ENCODE measurements around the gene LY6G6C. TPM values are rescaled to one million over a fixed set of nuclear protein-coding genes. Genes with fewer than 3 reads are reported as not detected.

The LY6G6C gene
- total RNA-seq, 1 donor from 2014 or later: not detected

GRCh38 chr6:31676904-31677303, 44.6 kb downstream of the LY6G6C start:
- Histone ChIP-seq H3K9ac (no peak overlapping the region), H3K4me3 (no peak overlapping the region), H3F3A (ENCODE audit: low read depth) (peaks cover 11% of the 10 kb centered on the region), H2AFZ (replicated peaks) (no peak overlapping the region), H3K27ac (no peak overlapping the region), H3K4me2 (no peak overlapping the region), H3K79me2 (ENCODE audit: low read depth) (no peaks in the 10 kb centered on the region), H3K4me1 (peaks cover 4% of the 10 kb centered on the region), H3K9me3 (ENCODE audit: low read depth) (no peaks in the 10 kb centered on the region), H4K20me1 (ENCODE audit: low read depth) (no peaks in the 10 kb centered on the region), H3K27me3 (peaks cover 12% of the 10 kb centered on the region), H3K36me3 (no peaks in the 10 kb centered on the region)
- peaks cover 12% of the 10 kb centered on the region for H3K27me3 Mint-ChIP-seq (ENCODE audit: insufficient read depth, low read depth)
- no peak overlapping the region for H3K27ac Mint-ChIP-seq
- no peak overlapping the region for H3K4me3 Mint-ChIP-seq
- DNase-seq (ENCODE audit: low spot score): no peak
- no peaks in the 10 kb centered on the region for H3K9me3 Mint-ChIP-seq
- H3K4me1 Mint-ChIP-seq: peaks cover 14% of the 10 kb centered on the region
- no peak for TF ChIP-seq EZH2 (IDR thresholded peaks at IDR 0.05)
- TF ChIP-seq CTCF (IDR thresholded peaks at IDR 0.05): no peak
- TF ChIP-seq EZH2phosphoT487 (IDR thresholded peaks at IDR 0.05): no peak
- peaks cover 9% of the 10 kb centered on the region for H3K36me3 Mint-ChIP-seq

GRCh38 chr6:31676322-31676903, 45.1 kb downstream of the LY6G6C start:
- Mint-ChIP-seq H3K4me3 (no peak overlapping the region), H3K9me3 (no peaks in the 10 kb centered on the region), H3K4me1 (peaks cover 9% of the 10 kb centered on the region)

GRCh38 chr6:31669676-31670075, 51.9 kb downstream of the LY6G6C start, which contains the start of gene LY6G5B:
Gene LY6G5B (plus strand): TSS chr6:31669976. CDS start chr6:31670951, 975 bp downstream.
- Histone ChIP-seq H2AFZ (replicated peaks) (no peak within 1 kb of the TSS), H3K9ac (no peak within 1 kb of the TSS), H3F3A (ENCODE audit: low read depth) (peaks cover 10% of the 10 kb centered on the region), H3K9me3 (ENCODE audit: low read depth) (no peaks in the 10 kb centered on the region), H3K4me1 (no peaks in the 10 kb centered on the region), H3K27ac (no peak within 1 kb of the TSS), H4K20me1 (ENCODE audit: low read depth) (no peaks in the 10 kb centered on the region), H3K4me3 (no peak within 1 kb of the TSS), H3K79me2 (ENCODE audit: low read depth) (peaks cover 33% of the 10 kb centered on the region), H3K27me3 (no peaks in the 10 kb centered on the region), H3K4me2 (no peak within 1 kb of the TSS), H3K36me3 (no peaks in the 10 kb centered on the region)
- Mint-ChIP-seq H3K36me3 (peaks cover 23% of the 10 kb centered on the region), H3K9me3 (no peaks in the 10 kb centered on the region), H3K4me3 (no peak within 1 kb of the TSS), H3K27me3 (ENCODE audit: insufficient read depth, low read depth) (peaks cover under 1% of the 10 kb centered on the region), H3K4me1 (peaks cover 10% of the 10 kb centered on the region), H3K27ac (no peak within 1 kb of the TSS)
- DNase-seq (ENCODE audit: low spot score): no peak
- no peak for TF ChIP-seq EZH2phosphoT487 (IDR thresholded peaks at IDR 0.05)
- no peak for TF ChIP-seq EZH2 (IDR thresholded peaks at IDR 0.05)
- no peak for TF ChIP-seq CTCF (IDR thresholded peaks at IDR 0.05)

More at GRCh38 chr6:31676322-31676903, 45.1 kb downstream of the LY6G6C start:
- H3K4me1 ChIP-seq: peaks cover under 1% of the 10 kb centered on the region
- H3K79me2 ChIP-seq (ENCODE audit: low read depth): no peaks in the 10 kb centered on the region
- no peak overlapping the region for H3K9ac ChIP-seq
- no peaks in the 10 kb centered on the region for H3K36me3 ChIP-seq
- Mint-ChIP-seq H3K27me3 (ENCODE audit: insufficient read depth, low read depth) (peaks cover 8% of the 10 kb centered on the region), H3K27ac (no peak overlapping the region), H3K36me3 (peaks cover 7% of the 10 kb centered on the region)
- no peak overlapping the region for H2AFZ ChIP-seq (replicated peaks)
- TF ChIP-seq EZH2 (IDR thresholded peaks at IDR 0.05) (no peak), CTCF (IDR thresholded peaks at IDR 0.05) (no peak), EZH2phosphoT487 (IDR thresholded peaks at IDR 0.05) (no peak)
- H3K4me2 ChIP-seq: no peak overlapping the region
- DNase-seq (ENCODE audit: low spot score): no peak
- no peak overlapping the region for H3K27ac ChIP-seq
- no peaks in the 10 kb centered on the region for H4K20me1 ChIP-seq (ENCODE audit: low read depth)
- H3K27me3 ChIP-seq: peaks cover 7% of the 10 kb centered on the region
- H3K9me3 ChIP-seq (ENCODE audit: low read depth): no peaks in the 10 kb centered on the region
- peaks cover 6% of the 10 kb centered on the region for H3F3A ChIP-seq (ENCODE audit: low read depth)
- H3K4me3 ChIP-seq: no peak overlapping the region

Small RNA genes within 50 kb of the gene (microRNA-seq; reads per million reads assigned to microRNA genes)
- gene MIR4646: 0.73 reads per million

Small RNA genes within 50 kb of the gene (small RNA-seq; reads per million reads assigned to genes)
- gene LY6G6D (not detected), gene MIR4646 (not detected), gene MSH5-SAPCD1 (not detected), gene RNU6-850P (not detected), gene SAPCD1 (not detected)

Other genes with a start within 250 kb of the LY6G6C start
- 8.1 and 9.1 TPM in 2 replicates for gene MICB, start 223.6 kb downstream of the LY6G6C start, total RNA-seq (ENCODE audit: low replicate concordance)
- not detected in 2 replicates for gene MCCD1, start 192.8 kb downstream of the LY6G6C start, total RNA-seq (ENCODE audit: low replicate concordance)
- gene DDX39B, start 179.7 kb downstream of the LY6G6C start, total RNA-seq (ENCODE audit: low replicate concordance): 493 and 913 TPM in 2 replicates
- 6.8 and 8.8 TPM in 2 replicates for gene ATP6V1G2, start 175.1 kb downstream of the LY6G6C start, total RNA-seq (ENCODE audit: low replicate concordance)
- gene NFKBIL1, start 174.1 kb downstream of the LY6G6C start, total RNA-seq (ENCODE audit: low replicate concordance): 8.6 and 30.3 TPM in 2 replicates
- gene LTA, start 149.5 kb downstream of the LY6G6C start, total RNA-seq (ENCODE audit: low replicate concordance): not detected in 2 replicates
- gene TNF, start 146.2 kb downstream of the LY6G6C start, total RNA-seq (ENCODE audit: low replicate concordance): 0.19 TPM in 1 of 2 replicates, not detected in the other
- 0.15 TPM in 1 of 2 replicates, not detected in the other for gene LTB, start 139.3 kb downstream of the LY6G6C start, total RNA-seq (ENCODE audit: low replicate concordance)
- gene LST1, start 135.5 kb downstream of the LY6G6C start, total RNA-seq (ENCODE audit: low replicate concordance): not detected in 2 replicates
- not detected in 2 replicates for gene NCR3, start 128.7 kb downstream of the LY6G6C start, total RNA-seq (ENCODE audit: low replicate concordance)
- not detected in 2 replicates for gene AIF1, start 106.5 kb downstream of the LY6G6C start, total RNA-seq (ENCODE audit: low replicate concordance)
- 55.5 and 138 TPM in 2 replicates for gene PRRC2A, start 101.0 kb downstream of the LY6G6C start, total RNA-seq (ENCODE audit: low replicate concordance)
- gene BAG6, start 69.1 kb downstream of the LY6G6C start, total RNA-seq (ENCODE audit: low replicate concordance): 171 and 310 TPM in 2 replicates
- gene APOM, start 65.9 kb downstream of the LY6G6C start, total RNA-seq (ENCODE audit: low replicate concordance): 2.6 and 4.2 TPM in 2 replicates
- gene C6orf47, start 61.0 kb downstream of the LY6G6C start, total RNA-seq (ENCODE audit: low replicate concordance): 14.6 and 17.1 TPM in 2 replicates
- gene GPANK1, start 56.7 kb downstream of the LY6G6C start, total RNA-seq (ENCODE audit: low replicate concordance): 20.2 and 21.0 TPM in 2 replicates
- 126 and 190 TPM in 2 replicates for gene CSNK2B, start 55.7 kb downstream of the LY6G6C start, total RNA-seq (ENCODE audit: low replicate concordance)
- 2.8 and 8.6 TPM in 2 replicates for gene LY6G5B, start 51.8 kb downstream of the LY6G6C start, total RNA-seq (ENCODE audit: low replicate concordance)
- gene LY6G5C, start 40.7 kb downstream of the LY6G6C start, total RNA-seq (ENCODE audit: low replicate concordance): 0.09 TPM in 1 of 2 replicates, not detected in the other
- 21.3 and 45.0 TPM in 2 replicates for gene ABHD16A, start 18.4 kb downstream of the LY6G6C start, total RNA-seq (ENCODE audit: low replicate concordance)
- not detected in 2 replicates for gene LY6G6F, start 14.9 kb downstream of the LY6G6C start, total RNA-seq (ENCODE audit: low replicate concordance)
- gene LY6G6D, start 6.4 kb downstream of the LY6G6C start, total RNA-seq (ENCODE audit: low replicate concordance): 0.90 TPM in 1 of 2 replicates, not detected in the other
- gene MPIG6B, start 1.6 kb upstream of the LY6G6C start, total RNA-seq (ENCODE audit: low replicate concordance): not detected in 2 replicates
- gene DDAH2, start 7.6 kb upstream of the LY6G6C start, total RNA-seq (ENCODE audit: low replicate concordance): 94.3 and 202 TPM in 2 replicates
- gene CLIC1, start 14.8 kb upstream of the LY6G6C start, total RNA-seq (ENCODE audit: low replicate concordance): 234 and 307 TPM in 2 replicates
- 45.5 and 50.9 TPM in 2 replicates for gene MSH5, start 18.3 kb upstream of the LY6G6C start, total RNA-seq (ENCODE audit: low replicate concordance)
- 10.1 and 11.9 TPM in 2 replicates for gene SAPCD1, start 40.9 kb upstream of the LY6G6C start, total RNA-seq (ENCODE audit: low replicate concordance)
- 0.15 and 0.34 TPM in 2 replicates for gene VWA7, start 55.6 kb upstream of the LY6G6C start, total RNA-seq (ENCODE audit: low replicate concordance)
- gene VARS1, start 74.0 kb upstream of the LY6G6C start, total RNA-seq (ENCODE audit: low replicate concordance): 34.1 and 66.8 TPM in 2 replicates
- gene LSM2, start 85.2 kb upstream of the LY6G6C start, total RNA-seq (ENCODE audit: low replicate concordance): 105 and 125 TPM in 2 replicates
- gene HSPA1L, start 93.5 kb upstream of the LY6G6C start, total RNA-seq (ENCODE audit: low replicate concordance): 0.49 and 1.2 TPM in 2 replicates
- 36.0 and 84.3 TPM in 2 replicates for gene HSPA1A, start 93.8 kb upstream of the LY6G6C start, total RNA-seq (ENCODE audit: low replicate concordance)
- 35.3 and 65.1 TPM in 2 replicates for gene HSPA1B, start 106.0 kb upstream of the LY6G6C start, total RNA-seq (ENCODE audit: low replicate concordance)
- 17.4 and 30.3 TPM in 2 replicates for gene NEU1, start 141.1 kb upstream of the LY6G6C start, total RNA-seq (ENCODE audit: low replicate concordance)
- 0.32 and 0.93 TPM in 2 replicates for gene SLC44A4, start 157.3 kb upstream of the LY6G6C start, total RNA-seq (ENCODE audit: low replicate concordance)
- gene EHMT2, start 176.0 kb upstream of the LY6G6C start, total RNA-seq (ENCODE audit: low replicate concordance): 93.3 and 189 TPM in 2 replicates
- gene ZBTB12, start 180.3 kb upstream of the LY6G6C start, total RNA-seq (ENCODE audit: low replicate concordance): 8.4 and 25.6 TPM in 2 replicates
- gene C2, start 206.0 kb upstream of the LY6G6C start, total RNA-seq (ENCODE audit: low replicate concordance): 1.1 and 1.4 TPM in 2 replicates
- gene CFB, start 224.3 kb upstream of the LY6G6C start, total RNA-seq (ENCODE audit: low replicate concordance): 0.50 TPM in 1 of 2 replicates, not detected in the other
- 129 and 135 TPM in 2 replicates for gene NELFE, start 237.2 kb upstream of the LY6G6C start, total RNA-seq (ENCODE audit: low replicate concordance)
- 21.0 and 50.5 TPM in 2 replicates for gene SKIC2, start 237.4 kb upstream of the LY6G6C start, total RNA-seq (ENCODE audit: low replicate concordance)

Measured in neural progenitor cell (in vitro differentiated cells).